Lower lobe of right lung (tissue), 2 donors: ENCODE results near the gene LRRC8C. TPM values are rescaled to one million over a fixed set of nuclear protein-coding genes. Genes with fewer than 3 reads are reported as not detected.

Source experiments
- ATAC-seq, 2 donors: fragments of 200-7000 bp; cut with Tn5 transposase; one replicate each; pipeline ENCODE4 v1.9.1; 2020 to 2022; ENCODE audit warnings: mild to moderate bottlenecking in 2 of 2, moderate library complexity in 2 of 2
- DNase-seq: peaks from one replicate; pipeline ENCODE4 v3.0.0-alpha.2; 2020
- H3K27ac ChIP-seq: fragments of 200-600 bp; one replicate; pipeline ENCODE4 v1.8.0; 2022
- H3K27me3 ChIP-seq: fragments of 200-600 bp; one replicate; pipeline ENCODE4 v1.8.0; 2022; ENCODE audit warnings: low read depth
- H3K36me3 ChIP-seq: fragments of 200-600 bp; one replicate; pipeline ENCODE4 v1.8.0; 2022; ENCODE audit warnings: mild to moderate bottlenecking
- H3K4me1 ChIP-seq: fragments of 200-600 bp; one replicate; pipeline ENCODE4 v1.8.0; 2022
- H3K4me3 ChIP-seq: fragments of 200-600 bp; one replicate; pipeline ENCODE4 v1.8.0; 2022; ENCODE audit warnings: mild to moderate bottlenecking
- H3K9me3 ChIP-seq: fragments of 200-600 bp; one replicate; pipeline ENCODE4 v1.8.0; 2022
- intact Hi-C: fragments of 100-400 bp; cut with DNase I; formaldehyde crosslinking; loops from one replicate; pipeline ENCODE4 v1.11.0; 2022
- total RNA-seq: library from RNA; stranded (reverse); fragmentation: NEBNext Ultra II Directional; extraction: Animal tissue kit (Norgen Biotek cat#: 25700); gene quantifications from one replicate; pipeline ENCODE4 v1.2.1, GENCODE V29; 2021
- TF ChIP-seq, protein P1 (sequence below): fragments of 200-600 bp; IDR thresholded peaks from one replicate; pipeline ENCODE4 v1.8.0; 2022; ENCODE audit warnings: antibody characterized with exemption, mild to moderate bottlenecking
- donor health status: DM: no; HTN: yes; CAD: no; lungs with severe emphysema.

LRRC8C gene
- total RNA-seq, 1 donor from 2014 or later, result 13.0 TPM

DNA sequence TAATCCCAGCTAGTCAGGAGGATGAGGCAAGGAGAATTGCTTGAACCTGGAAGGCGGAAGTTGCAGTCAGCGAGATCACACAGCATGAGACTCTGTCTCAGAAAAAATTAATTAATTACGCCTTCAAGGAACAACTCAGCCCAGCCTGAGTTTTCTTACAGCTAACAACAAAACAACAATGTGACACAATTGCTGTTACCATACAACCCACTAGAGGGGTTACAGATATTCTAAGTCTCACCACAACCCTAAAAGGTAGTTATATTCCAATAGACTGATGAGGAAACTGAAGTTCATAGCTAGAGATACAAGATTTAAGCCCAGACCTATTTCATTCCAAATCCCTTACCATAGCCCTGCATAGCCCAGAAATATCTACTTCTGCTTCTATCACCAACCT lies 2.9 kb upstream of the LRRC8C start:
- intact Hi-C loops, result no loop called here
- Histone ChIP-seq H3K27ac (no peak overlapping the region), H3K4me1 (peaks cover 25% of the 10 kb centered on the region), H3K9me3 (no peaks in the 10 kb centered on the region), H3K36me3 (no peaks in the 10 kb centered on the region), H3K4me3 (no peak overlapping the region), H3K27me3 (no peaks in the 10 kb centered on the region)
- DNase-seq (no peak), ATAC-seq (no peak)
- TF ChIP-seq, protein P1, sequence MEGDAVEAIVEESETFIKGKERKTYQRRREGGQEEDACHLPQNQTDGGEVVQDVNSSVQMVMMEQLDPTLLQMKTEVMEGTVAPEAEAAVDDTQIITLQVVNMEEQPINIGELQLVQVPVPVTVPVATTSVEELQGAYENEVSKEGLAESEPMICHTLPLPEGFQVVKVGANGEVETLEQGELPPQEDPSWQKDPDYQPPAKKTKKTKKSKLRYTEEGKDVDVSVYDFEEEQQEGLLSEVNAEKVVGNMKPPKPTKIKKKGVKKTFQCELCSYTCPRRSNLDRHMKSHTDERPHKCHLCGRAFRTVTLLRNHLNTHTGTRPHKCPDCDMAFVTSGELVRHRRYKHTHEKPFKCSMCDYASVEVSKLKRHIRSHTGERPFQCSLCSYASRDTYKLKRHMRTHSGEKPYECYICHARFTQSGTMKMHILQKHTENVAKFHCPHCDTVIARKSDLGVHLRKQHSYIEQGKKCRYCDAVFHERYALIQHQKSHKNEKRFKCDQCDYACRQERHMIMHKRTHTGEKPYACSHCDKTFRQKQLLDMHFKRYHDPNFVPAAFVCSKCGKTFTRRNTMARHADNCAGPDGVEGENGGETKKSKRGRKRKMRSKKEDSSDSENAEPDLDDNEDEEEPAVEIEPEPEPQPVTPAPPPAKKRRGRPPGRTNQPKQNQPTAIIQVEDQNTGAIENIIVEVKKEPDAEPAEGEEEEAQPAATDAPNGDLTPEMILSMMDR, result no peak

DNA sequence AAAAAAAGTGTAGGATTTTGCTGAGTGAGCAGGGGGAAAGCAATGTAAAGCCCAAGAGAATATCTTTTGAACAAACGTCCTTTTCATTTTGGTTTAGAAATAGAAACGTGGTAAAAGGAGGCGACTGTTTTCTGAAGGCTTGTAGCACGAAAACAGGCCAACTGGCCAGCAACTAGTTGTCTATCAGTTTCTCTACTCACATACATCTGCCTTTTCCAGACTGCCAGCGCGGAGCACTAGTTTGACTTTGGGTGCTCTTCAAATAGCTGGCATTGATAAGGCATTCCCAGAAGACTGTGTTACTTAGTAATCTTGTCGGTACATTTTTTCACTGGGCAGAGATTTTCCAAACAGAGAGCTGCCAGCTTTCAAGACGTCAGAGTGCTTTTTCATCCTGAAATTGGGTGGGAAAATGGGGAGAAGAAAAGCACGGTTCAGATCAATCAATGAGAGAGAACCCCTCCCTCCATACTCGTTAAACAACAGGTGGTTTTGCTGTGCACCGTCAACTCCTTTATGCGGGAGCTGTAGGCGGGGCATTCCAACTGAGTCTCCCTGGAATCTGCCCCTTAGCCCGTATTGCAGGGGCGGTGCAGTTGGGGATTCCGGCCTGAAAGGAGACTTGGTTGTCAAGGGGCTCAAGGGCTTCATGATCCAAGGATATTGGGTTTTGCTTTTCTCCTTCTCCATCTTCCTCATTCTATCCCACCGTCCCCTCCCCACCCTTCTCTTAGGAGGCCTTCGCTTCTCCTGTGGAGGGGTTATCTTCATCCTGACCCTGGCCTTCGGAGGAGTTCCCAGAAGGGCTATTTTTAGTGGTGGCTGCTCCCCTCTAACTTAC lies 884 bp upstream of the LRRC8C start:
- Histone ChIP-seq H3K4me1 (peaks cover 43% of the 10 kb centered on the region), H3K4me3 (peak overlapping the region; percentile 99), H3K36me3 (no peaks in the 10 kb centered on the region), H3K27me3 (no peaks in the 10 kb centered on the region), H3K9me3 (no peaks in the 10 kb centered on the region), H3K27ac (peak overlapping the region; percentile 93)
- DNase-seq (no peak), ATAC-seq (peak; percentile 1 to 24)
- intact Hi-C loops, result no loop called here
- TF ChIP-seq, protein P1, result no peak

DNA sequence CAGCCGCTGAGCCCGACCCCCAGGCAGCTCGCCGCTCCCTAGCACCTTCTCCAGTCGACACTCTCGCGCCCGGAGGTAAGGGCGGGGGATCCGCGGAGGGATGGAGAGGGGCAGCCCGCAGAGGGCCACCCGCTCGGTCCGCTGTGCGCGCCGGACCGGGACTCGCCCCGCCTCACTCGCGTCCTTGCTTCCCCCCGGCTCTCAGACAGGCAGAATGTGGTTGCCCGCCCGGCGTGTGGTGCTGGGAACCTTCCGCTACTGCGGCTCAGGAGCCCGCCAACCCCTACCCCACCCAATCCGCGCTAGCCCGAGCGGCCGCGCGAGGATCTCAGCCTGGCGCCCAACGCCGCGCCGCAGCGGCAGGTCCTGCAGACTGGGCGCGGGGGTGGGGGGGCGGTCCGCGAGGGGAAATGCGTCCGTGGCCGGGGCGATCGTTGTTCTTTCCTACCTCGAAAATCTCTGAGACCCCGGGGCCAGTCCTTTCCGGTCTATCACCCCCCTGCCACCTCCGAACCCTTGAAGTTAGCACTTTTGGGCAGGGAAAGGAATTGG lies 404 bp downstream of the LRRC8C start:
- no peaks in the 10 kb centered on the region for H3K27me3 ChIP-seq
- TF ChIP-seq, protein P1, result no peak
- H3K9me3 ChIP-seq, result no peaks in the 10 kb centered on the region
- ATAC-seq (peak; percentile 83 to 84), DNase-seq (peak; percentile 77)
- H3K36me3 ChIP-seq, result no peaks in the 10 kb centered on the region
- peak overlapping the region; percentile 99 for H3K4me3 ChIP-seq
- H3K4me1 ChIP-seq, result peaks cover 44% of the 10 kb centered on the region
- peak overlapping the region; percentile 93 for H3K27ac ChIP-seq
- intact Hi-C loops, result no loop called here

DNA sequence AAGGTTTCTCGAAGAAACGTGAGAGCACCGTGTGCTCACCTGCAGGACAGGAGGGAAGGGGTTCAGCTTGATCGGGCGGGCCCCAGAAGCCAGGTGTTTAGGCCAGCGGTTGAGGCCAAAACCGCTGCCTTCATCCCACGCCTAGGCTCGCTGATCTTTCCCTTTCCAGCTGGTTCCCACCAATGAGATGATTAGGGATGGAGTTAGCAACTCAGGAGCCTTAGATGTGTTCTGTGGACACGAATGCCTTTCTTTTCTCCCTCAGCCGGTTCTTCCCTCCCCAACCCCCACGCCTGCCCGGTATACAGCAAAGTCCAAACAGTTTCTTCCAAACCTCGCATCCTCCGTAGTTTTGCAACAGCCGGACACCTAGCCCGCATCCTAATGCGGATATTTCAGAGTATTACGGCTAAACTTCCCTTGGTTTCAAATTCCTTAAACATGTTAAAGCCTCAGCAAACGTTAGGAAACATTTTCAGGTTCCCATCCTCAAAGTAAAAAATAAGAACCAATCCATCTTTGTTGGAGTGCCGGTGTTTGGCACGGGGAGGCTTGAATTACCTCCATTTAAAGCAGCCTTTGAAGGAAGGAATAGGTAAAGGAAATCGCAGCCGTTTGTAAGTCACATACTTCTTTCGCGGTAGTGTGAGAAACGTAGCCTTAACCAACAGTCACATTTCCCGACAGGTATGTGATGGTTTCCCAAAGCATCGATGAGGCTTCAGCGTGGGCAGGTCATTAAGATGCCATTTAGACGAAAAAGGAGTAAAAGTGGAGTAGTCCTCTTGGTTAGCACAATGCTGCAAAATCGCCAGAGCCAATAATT lies 1.1 kb downstream of the LRRC8C start:
- peaks cover 44% of the 10 kb centered on the region for H3K4me1 ChIP-seq
- H3K27me3 ChIP-seq, result no peaks in the 10 kb centered on the region
- DNase-seq (no peak), ATAC-seq (peak in 1 of 2 donors; percentile 12)
- H3K36me3 ChIP-seq, result no peaks in the 10 kb centered on the region
- H3K27ac ChIP-seq, result peak overlapping the region; percentile 93
- no peaks in the 10 kb centered on the region for H3K9me3 ChIP-seq
- TF ChIP-seq, protein P1, result no peak
- H3K4me3 ChIP-seq, result peak overlapping the region; percentile 99
- intact Hi-C loops, result no loop called here
